Vagina (tissue), 2 donors: ENCODE measurements around the gene PRKACG. TPM values are rescaled to one million over a fixed set of nuclear protein-coding genes. Genes with fewer than 3 reads are reported as not detected.
A peak's percentile ranks its signal among the peaks of the same experiment; 100 is the strongest.

ENCODE experiments used
- DNase-seq, 2 donors: peaks; one replicate each; pipeline ENCODE4 v3.0.0-alpha.2; 2017; ENCODE audit errors: extremely low spot score in 2 of 2
- H3K27ac ChIP-seq: fragments of 200-600 bp; sonication (generic); one replicate; pipeline ENCODE4 v1.5.1; 2019
- H3K27me3 ChIP-seq: fragments of 200-600 bp; sonication (generic); one replicate; pipeline ENCODE4 v1.5.1; 2019
- H3K36me3 ChIP-seq, 2 donors: fragments of 200-600 bp; sonication (generic); one replicate each; pipeline ENCODE4 v1.5.1; 2017 to 2019
- H3K4me1 ChIP-seq: fragments of 200-600 bp; sonication (generic); one replicate; pipeline ENCODE4 v1.5.1; 2019
- H3K4me3 ChIP-seq, 2 donors: fragments of 200-600 bp; sonication (generic); 1 replicate in 1 of 2; 2 replicates in 1 of 2; pipeline ENCODE4 v1.5.1; 2016 to 2019
- H3K9me3 ChIP-seq: fragments of 200-600 bp; sonication (generic); one replicate; pipeline ENCODE4 v1.5.1; 2019
- POLR2A ChIP-seq, 2 donors: fragments of 450-650 bp; IDR thresholded peaks; one replicate each; pipeline ENCODE4 v1.6.1; 2017; ENCODE audit warnings: antibody characterized with exemption in 2 of 2, mild to moderate bottlenecking in 2 of 2, moderate library complexity in 2 of 2
- POLR2AphosphoS5 ChIP-seq, 2 donors: sonication (generic); formaldehyde crosslinking; IDR thresholded peaks; one replicate each; pipeline ENCODE4 v1.9.0; 2017; ENCODE audit warnings: antibody characterized with exemption in 2 of 2, mild to moderate bottlenecking in 2 of 2, low read depth in 1 of 2; ENCODE audit not compliant: insufficient read depth in 1 of 2
- intact Hi-C: fragments of 100-400 bp; cut with DNase I; formaldehyde crosslinking; loops from one replicate; pipeline ENCODE4 v1.15.1; 2023
- total RNA-seq: library from RNA; depleted of rRNA; stranded (reverse); fragments of >200 nt; gene quantifications from one replicate; pipeline ENCODE4 v1.2.3, GENCODE V29; 2016
- TF ChIP-seq, protein P1 (sequence below), 3 experiments: fragments of 450-650 bp in 2 of 3; fragments of 200-600 bp in 1 of 3; sonication (generic) in 1 of 3; IDR thresholded peaks; one replicate each; pipeline ENCODE4 v1.5.1; 2017 to 2019; ENCODE audit warnings: antibody characterized with exemption in 3 of 3, mild to moderate bottlenecking in 2 of 3, moderate library complexity in 2 of 3

The PRKACG gene
- total RNA-seq, 1 donor from 2014 or later: not detected

DNA sequence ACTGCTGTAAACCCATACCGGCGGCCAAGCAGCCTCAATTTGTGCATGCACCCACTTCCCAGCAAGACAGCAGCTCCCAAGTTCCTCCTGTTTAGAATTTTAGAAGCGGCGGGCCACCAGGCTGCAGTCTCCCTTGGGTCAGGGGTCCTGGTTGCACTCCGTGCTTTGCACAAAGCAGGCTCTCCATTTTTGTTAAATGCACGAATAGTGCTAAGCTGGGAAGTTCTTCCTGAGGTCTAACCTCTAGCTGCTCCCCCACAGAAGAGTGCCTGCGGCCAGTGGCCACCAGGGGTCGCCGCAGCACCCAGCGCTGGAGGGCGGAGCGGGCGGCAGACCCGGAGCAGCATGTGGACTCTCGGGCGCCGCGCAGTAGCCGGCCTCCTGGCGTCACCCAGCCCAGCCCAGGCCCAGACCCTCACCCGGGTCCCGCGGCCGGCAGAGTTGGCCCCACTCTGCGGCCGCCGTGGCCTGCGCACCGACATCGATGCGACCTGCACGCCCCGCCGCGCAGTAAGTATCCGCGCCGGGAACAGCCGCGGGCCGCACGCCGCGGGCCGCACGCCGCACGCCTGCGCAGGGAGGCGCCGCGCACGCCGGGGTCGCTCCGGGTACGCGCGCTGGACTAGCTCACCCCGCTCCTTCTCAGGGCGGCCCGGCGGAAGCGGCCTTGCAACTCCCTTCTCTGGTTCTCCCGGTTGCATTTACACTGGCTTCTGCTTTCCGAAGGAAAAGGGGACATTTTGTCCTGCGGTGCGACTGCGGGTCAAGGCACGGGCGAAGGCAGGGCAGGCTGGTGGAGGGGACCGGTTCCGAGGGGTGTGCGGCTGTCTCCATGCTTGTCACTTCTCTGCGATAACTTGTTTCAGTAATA, 21.8 kb upstream of the PRKACG start, which contains the start of gene FXN:
TSS of gene FXN (plus strand) at position 315 of the 871 bp plus-strand sequence. CDS start at position 346, 31 bp downstream.
- H3K27me3 ChIP-seq: no peaks in the 10 kb centered on the region
- H3K4me3 ChIP-seq: peak within 1 kb of the TSS; percentile 58 to 66
- TF ChIP-seq, protein P1, sequence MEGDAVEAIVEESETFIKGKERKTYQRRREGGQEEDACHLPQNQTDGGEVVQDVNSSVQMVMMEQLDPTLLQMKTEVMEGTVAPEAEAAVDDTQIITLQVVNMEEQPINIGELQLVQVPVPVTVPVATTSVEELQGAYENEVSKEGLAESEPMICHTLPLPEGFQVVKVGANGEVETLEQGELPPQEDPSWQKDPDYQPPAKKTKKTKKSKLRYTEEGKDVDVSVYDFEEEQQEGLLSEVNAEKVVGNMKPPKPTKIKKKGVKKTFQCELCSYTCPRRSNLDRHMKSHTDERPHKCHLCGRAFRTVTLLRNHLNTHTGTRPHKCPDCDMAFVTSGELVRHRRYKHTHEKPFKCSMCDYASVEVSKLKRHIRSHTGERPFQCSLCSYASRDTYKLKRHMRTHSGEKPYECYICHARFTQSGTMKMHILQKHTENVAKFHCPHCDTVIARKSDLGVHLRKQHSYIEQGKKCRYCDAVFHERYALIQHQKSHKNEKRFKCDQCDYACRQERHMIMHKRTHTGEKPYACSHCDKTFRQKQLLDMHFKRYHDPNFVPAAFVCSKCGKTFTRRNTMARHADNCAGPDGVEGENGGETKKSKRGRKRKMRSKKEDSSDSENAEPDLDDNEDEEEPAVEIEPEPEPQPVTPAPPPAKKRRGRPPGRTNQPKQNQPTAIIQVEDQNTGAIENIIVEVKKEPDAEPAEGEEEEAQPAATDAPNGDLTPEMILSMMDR (IDR thresholded peaks at IDR 0.05): peak; percentile 60 to 96 (median 92)
- TF ChIP-seq POLR2AphosphoS5 (IDR thresholded peaks at IDR 0.05; ENCODE audit: insufficient read depth in 1 of 2, low read depth in 1 of 2) (peak in 1 of 2 donors; percentile 18), POLR2A (IDR thresholded peaks at IDR 0.05) (peak in 1 of 2 donors; percentile 7)
- no peaks in the 10 kb centered on the region for H3K36me3 ChIP-seq
- DNase-seq: no peak
- intact Hi-C loops: no loop called here
- no peaks in the 10 kb centered on the region for H3K9me3 ChIP-seq
- H3K4me1 ChIP-seq: peaks cover 11% of the 10 kb centered on the region
- H3K27ac ChIP-seq: peak within 1 kb of the TSS; percentile 75

DNA sequence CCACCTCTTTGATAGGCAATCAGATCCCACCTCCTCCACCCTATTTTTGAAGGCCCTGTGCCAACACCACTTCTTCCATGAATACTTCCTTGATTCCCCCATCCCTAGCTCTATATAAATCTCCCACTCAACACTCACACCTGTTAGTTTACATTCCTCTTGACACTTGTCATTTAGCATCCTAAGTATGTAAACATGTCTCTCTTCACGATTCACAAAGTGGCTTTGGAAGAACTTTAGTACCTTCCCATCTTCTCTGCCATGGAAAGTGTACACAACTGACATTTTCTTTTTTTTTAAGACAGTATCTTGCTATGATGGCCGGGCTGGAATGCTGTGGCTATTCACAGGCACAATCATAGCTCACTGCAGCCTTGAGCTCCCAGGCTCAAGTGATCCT, 20.2 kb upstream of the PRKACG start:
- H3K36me3 ChIP-seq: no peaks in the 10 kb centered on the region
- H3K27me3 ChIP-seq: no peaks in the 10 kb centered on the region
- intact Hi-C loops: no loop called here
- TF ChIP-seq POLR2A (IDR thresholded peaks at IDR 0.05) (no peak), POLR2AphosphoS5 (IDR thresholded peaks at IDR 0.05; ENCODE audit: insufficient read depth in 1 of 2, low read depth in 1 of 2) (no peak)
- TF ChIP-seq, protein P1 (IDR thresholded peaks at IDR 0.05): no peak
- peaks cover 11% of the 10 kb centered on the region for H3K4me1 ChIP-seq
- H3K9me3 ChIP-seq: no peaks in the 10 kb centered on the region
- H3K27ac ChIP-seq: no peak overlapping the region
- no peak overlapping the region for H3K4me3 ChIP-seq
- no peak for DNase-seq

DNA sequence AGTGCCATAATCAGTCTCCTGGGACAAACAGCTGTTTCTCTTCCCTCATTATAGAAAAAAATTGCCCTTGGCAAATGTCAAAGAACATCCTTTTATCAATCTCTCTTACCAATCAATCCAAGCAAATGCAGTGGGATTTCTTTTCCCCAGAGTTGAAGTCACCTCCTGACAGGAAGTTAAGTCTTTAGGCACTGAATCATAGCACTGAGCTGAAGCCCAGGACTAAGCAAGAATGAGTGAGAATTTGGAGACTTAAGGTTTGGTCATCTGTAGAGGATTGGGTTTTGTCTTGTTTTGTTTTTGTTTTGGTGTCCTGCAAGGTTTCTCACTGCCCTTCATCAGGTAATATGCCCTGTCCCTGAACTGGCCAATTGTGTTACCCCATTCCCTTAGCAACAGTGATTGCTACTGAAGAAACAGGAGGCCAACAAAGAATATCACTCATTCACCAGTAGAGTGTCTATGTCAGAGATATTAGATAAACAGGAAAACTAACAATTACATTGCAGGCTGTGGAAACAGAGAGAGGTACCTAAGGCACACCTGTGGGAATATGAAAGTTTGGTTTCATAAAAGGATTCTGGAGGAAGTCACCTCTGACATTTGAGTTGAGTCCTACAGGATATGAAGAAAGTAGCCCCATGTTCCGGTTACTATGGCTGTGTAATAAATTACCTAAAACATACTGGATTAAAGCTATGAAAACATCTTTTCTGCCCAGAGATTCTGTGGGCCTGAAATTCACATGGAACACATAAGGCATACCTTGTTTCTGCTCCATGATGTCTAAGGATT, 17.1 kb upstream of the PRKACG start:
- Histone ChIP-seq H3K36me3 (no peaks in the 10 kb centered on the region), H3K27me3 (no peaks in the 10 kb centered on the region), H3K4me1 (peaks cover 5% of the 10 kb centered on the region), H3K27ac (no peak overlapping the region), H3K4me3 (no peak overlapping the region), H3K9me3 (no peaks in the 10 kb centered on the region)
- TF ChIP-seq, protein P1 (IDR thresholded peaks at IDR 0.05): no peak
- TF ChIP-seq POLR2AphosphoS5 (IDR thresholded peaks at IDR 0.05; ENCODE audit: insufficient read depth in 1 of 2, low read depth in 1 of 2) (no peak), POLR2A (IDR thresholded peaks at IDR 0.05) (no peak)
- intact Hi-C loops: no loop called here
- no peak for DNase-seq

DNA sequence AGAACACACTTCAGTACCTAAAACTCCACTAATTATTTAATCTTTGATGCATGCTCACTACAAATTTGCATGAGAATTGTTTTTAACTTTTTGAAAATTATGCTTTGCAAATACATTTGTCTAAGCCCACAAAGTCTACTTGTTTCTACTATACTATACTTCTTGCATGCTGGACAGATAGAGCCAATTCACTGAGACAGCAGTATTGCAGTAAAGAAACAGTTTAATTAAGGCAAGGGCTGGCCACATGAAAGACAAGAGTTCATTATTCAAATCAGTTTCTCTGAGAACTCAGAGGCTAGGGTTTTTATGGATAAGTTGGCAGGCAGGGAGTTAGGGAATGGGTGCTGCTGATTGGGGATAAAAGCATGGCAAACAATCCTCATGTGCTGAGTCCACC, 15.6 kb upstream of the PRKACG start:
- Histone ChIP-seq H3K9me3 (no peaks in the 10 kb centered on the region), H3K27ac (no peak overlapping the region), H3K27me3 (no peaks in the 10 kb centered on the region), H3K36me3 (no peaks in the 10 kb centered on the region), H3K4me3 (no peak overlapping the region), H3K4me1 (no peaks in the 10 kb centered on the region)
- TF ChIP-seq, protein P1 (IDR thresholded peaks at IDR 0.05): no peak
- TF ChIP-seq POLR2A (IDR thresholded peaks at IDR 0.05) (no peak), POLR2AphosphoS5 (IDR thresholded peaks at IDR 0.05; ENCODE audit: insufficient read depth in 1 of 2, low read depth in 1 of 2) (no peak)
- no peak for DNase-seq
- intact Hi-C loops: no loop called here
